Articular chondrocyte of knee joint (primary cell): ENCODE results near the gene FUT6. TPM values are rescaled to one million over a fixed set of nuclear protein-coding genes. Genes with fewer than 3 reads are reported as not detected.

Experiments
- total RNA-seq: library from RNA; depleted of rRNA; stranded (reverse); fragments of >200 nt; gene quantifications from 2 replicates; pipeline ENCODE4 v1.2.3, GENCODE V29; 2012

FUT6 gene
- not detected in 2 replicates for total RNA-seq

GRCh38 chr19:5839065-5840017 is at the start of gene FUT6:
TSS of gene FUT6 (minus strand) at chr19:5839702. CDS start at chr19:5832567, 7,135 bp downstream.

GRCh38 chr19:5851302-5851701 is 11.8 kb upstream of the FUT6 start, which contains the start of gene FUT3:
TSS of gene FUT3 (minus strand) at chr19:5851449.

GRCh38 chr19:5804516-5805461 is 34.7 kb downstream of the FUT6 start, which contains the start of gene NRTN:
TSS of gene NRTN (plus strand) at chr19:5805067. CDS start at chr19:5824166, 19,099 bp downstream.

GRCh38 chr19:5790559-5791520 is 48.7 kb downstream of the FUT6 start, which contains the start of gene DUS3L:
TSS of gene DUS3L (minus strand) at chr19:5791163. CDS start at chr19:5791141, 22 bp downstream.

GRCh38 chr19:5784581-5785147 is 54.8 kb downstream of the FUT6 start, which contains the start of gene PRR22:
TSS of gene PRR22 (minus strand) at chr19:5784746. CDS start at chr19:5784660, 86 bp downstream.

Other genes with a start within 250 kb of the FUT6 start
- 33.6 and 44.4 TPM in 2 replicates for gene SAFB2, start 216.9 kb downstream of the FUT6 start, total RNA-seq
- 47.7 and 49.8 TPM in 2 replicates for gene SAFB, start 216.6 kb downstream of the FUT6 start, total RNA-seq
- 20.0 and 22.2 TPM in 2 replicates for gene MICOS13, start 159.2 kb downstream of the FUT6 start, total RNA-seq
- 8.4 and 9.2 TPM in 2 replicates for gene HSD11B1L, start 158.7 kb downstream of the FUT6 start, total RNA-seq
- gene RPL36, start 149.4 kb downstream of the FUT6 start, total RNA-seq = 187 and 273 TPM in 2 replicates
- 49.0 and 70.6 TPM in 2 replicates for gene LONP1, start 119.6 kb downstream of the FUT6 start, total RNA-seq
- gene CATSPERD, start 119.1 kb downstream of the FUT6 start, total RNA-seq = not detected in 2 replicates
- 0.11 and 0.39 TPM in 2 replicates for gene PRR22, start 55.0 kb downstream of the FUT6 start, total RNA-seq
- gene DUS3L, start 48.5 kb downstream of the FUT6 start, total RNA-seq = 18.7 and 23.8 TPM in 2 replicates
- gene NRTN, start 34.6 kb downstream of the FUT6 start, total RNA-seq = 0.13 TPM in 1 of 2 replicates, not detected in the other
- not detected in 2 replicates for gene FUT3, start 11.7 kb upstream of the FUT6 start, total RNA-seq
- gene FUT5, start 30.8 kb upstream of the FUT6 start, total RNA-seq = not detected in 2 replicates
- 158 and 217 TPM in 2 replicates for gene NDUFA11, start 64.1 kb upstream of the FUT6 start, total RNA-seq
- gene VMAC, start 65.2 kb upstream of the FUT6 start, total RNA-seq = 6.4 and 6.5 TPM in 2 replicates
- gene CAPS, start 74.6 kb upstream of the FUT6 start, total RNA-seq = 23.3 and 28.1 TPM in 2 replicates
- 43.4 and 53.2 TPM in 2 replicates for gene RANBP3, start 138.4 kb upstream of the FUT6 start, total RNA-seq